ENCODE measurements around the gene IREB2.

DNA sequence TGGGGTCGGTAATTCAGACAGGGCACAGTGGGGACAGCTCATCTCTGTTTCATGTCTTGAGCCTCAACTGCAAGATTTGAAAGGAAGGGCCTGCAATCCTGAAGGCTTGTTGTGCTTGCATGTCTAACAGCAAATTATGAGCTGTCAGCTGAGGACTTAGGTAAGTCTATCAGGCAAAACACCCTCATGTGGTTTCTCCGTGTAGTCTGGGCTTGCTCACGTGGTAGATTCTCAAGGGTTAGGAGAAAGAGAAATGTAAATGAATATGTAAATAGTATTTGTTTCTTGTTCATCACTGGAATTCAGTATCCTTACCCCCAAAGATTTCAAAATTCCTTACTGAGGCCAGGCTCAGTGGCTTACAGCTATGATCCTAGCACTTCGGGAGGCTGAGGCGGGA is 39.3 kb downstream of the IREB2 start:
- TF ChIP-seq, protein P1, sequence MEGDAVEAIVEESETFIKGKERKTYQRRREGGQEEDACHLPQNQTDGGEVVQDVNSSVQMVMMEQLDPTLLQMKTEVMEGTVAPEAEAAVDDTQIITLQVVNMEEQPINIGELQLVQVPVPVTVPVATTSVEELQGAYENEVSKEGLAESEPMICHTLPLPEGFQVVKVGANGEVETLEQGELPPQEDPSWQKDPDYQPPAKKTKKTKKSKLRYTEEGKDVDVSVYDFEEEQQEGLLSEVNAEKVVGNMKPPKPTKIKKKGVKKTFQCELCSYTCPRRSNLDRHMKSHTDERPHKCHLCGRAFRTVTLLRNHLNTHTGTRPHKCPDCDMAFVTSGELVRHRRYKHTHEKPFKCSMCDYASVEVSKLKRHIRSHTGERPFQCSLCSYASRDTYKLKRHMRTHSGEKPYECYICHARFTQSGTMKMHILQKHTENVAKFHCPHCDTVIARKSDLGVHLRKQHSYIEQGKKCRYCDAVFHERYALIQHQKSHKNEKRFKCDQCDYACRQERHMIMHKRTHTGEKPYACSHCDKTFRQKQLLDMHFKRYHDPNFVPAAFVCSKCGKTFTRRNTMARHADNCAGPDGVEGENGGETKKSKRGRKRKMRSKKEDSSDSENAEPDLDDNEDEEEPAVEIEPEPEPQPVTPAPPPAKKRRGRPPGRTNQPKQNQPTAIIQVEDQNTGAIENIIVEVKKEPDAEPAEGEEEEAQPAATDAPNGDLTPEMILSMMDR (conservative IDR thresholded peaks at IDR 0.05) = no peak
- no peak for TF ChIP-seq ZFX (IDR thresholded peaks at IDR 0.05)

Data from C4-2B (cell line).